GM19397 (cell line): ENCODE data around the gene SUPT16H.
"Not testable (repeated sequence)": the region's sequence is repeated elsewhere in the genome, so short reads cannot be mapped to it uniquely, and the experiment has no call there.

Experiments used
- ATAC-seq: cut with Tn5 transposase; IDR thresholded peaks from one replicate; pipeline ENCODE4 v1.9.1; 2021; ENCODE audit warnings: mild to moderate bottlenecking, moderate library complexity; ENCODE audit not compliant: unreplicated experiment

SUPT16H gene

GRCh38 chr14:21383848-21384493, at the start of gene SUPT16H:
SUPT16H (minus strand) TSS chr14:21384019; CDS start chr14:21383927, 92 bp downstream.
- ATAC-seq = peak; percentile 94

- ATAC-seq = no peak
Observed at GRCh38 chr14:21431126-21431525, 47.3 kb upstream of the SUPT16H start.

- ATAC-seq = no peak
Observed at GRCh38 chr14:21428930-21429329, 45.1 kb upstream of the SUPT16H start.

- no peak for ATAC-seq
Observed at GRCh38 chr14:21426692-21427091, 42.9 kb upstream of the SUPT16H start.

- ATAC-seq = no peak
Observed at GRCh38 chr14:21419528-21419927, 35.7 kb upstream of the SUPT16H start.

- no peak for ATAC-seq
Observed at GRCh38 chr14:21415329-21415728, 31.5 kb upstream of the SUPT16H start.

GRCh38 chr14:21414137-21414631, 30.4 kb upstream of the SUPT16H start:
- ATAC-seq = no peak

GRCh38 chr14:21408147-21408546, 24.3 kb upstream of the SUPT16H start:
- no peak for ATAC-seq

- ATAC-seq = no peak
Observed at GRCh38 chr14:21406213-21406612, 22.4 kb upstream of the SUPT16H start.

GRCh38 chr14:21405097-21405496, 21.3 kb upstream of the SUPT16H start:
- ATAC-seq = no peak

- no peak for ATAC-seq
Observed at GRCh38 chr14:21399311-21399870, 15.6 kb upstream of the SUPT16H start.

- ATAC-seq = no peak
Observed at GRCh38 chr14:21398901-21399300, 15.1 kb upstream of the SUPT16H start.

- ATAC-seq = no peak
Observed at GRCh38 chr14:21395450-21395849, 11.6 kb upstream of the SUPT16H start.

- no peak for ATAC-seq
Observed at GRCh38 chr14:21385188-21385904, 1.5 kb upstream of the SUPT16H start.

- peak; percentile 3 for ATAC-seq
Observed at GRCh38 chr14:21384494-21384851, 654 bp upstream of the SUPT16H start.

GRCh38 chr14:21382886-21383847, 652 bp downstream of the SUPT16H start:
- ATAC-seq = no peak

GRCh38 chr14:21382095-21382494, 1.7 kb downstream of the SUPT16H start:
- ATAC-seq = no peak

- ATAC-seq = no peak
Observed at GRCh38 chr14:21379338-21379737, 4.5 kb downstream of the SUPT16H start.

- no peak for ATAC-seq
Observed at GRCh38 chr14:21373980-21374379, 9.8 kb downstream of the SUPT16H start.

- not testable (repeated sequence) for ATAC-seq
Observed at GRCh38 chr14:21372814-21373213, 11.0 kb downstream of the SUPT16H start.
